NB4 (cell line): ENCODE measurements around the gene GGACT.

Source experiments
- MYC ChIP-seq: IDR thresholded peaks from 2 replicates; pipeline ENCODE4 v1.6.1; 2011; ENCODE audit warnings: low read depth, low read length
- POLR2A ChIP-seq: IDR thresholded peaks from 2 replicates; pipeline ENCODE4 v1.6.1; 2011; ENCODE audit warnings: mild to moderate bottlenecking; ENCODE audit not compliant: insufficient read length; ENCODE audit errors: extremely low read depth
- TF ChIP-seq, protein P1 (sequence below): IDR thresholded peaks from one replicate; pipeline ENCODE4 v1.5.1; 2012; ENCODE audit warnings: low read depth, low read length
- TF ChIP-seq, protein P2 (sequence below): IDR thresholded peaks from 2 replicates; pipeline ENCODE4 v1.6.1; 2011; ENCODE audit warnings: low read depth, low read length

DNA sequence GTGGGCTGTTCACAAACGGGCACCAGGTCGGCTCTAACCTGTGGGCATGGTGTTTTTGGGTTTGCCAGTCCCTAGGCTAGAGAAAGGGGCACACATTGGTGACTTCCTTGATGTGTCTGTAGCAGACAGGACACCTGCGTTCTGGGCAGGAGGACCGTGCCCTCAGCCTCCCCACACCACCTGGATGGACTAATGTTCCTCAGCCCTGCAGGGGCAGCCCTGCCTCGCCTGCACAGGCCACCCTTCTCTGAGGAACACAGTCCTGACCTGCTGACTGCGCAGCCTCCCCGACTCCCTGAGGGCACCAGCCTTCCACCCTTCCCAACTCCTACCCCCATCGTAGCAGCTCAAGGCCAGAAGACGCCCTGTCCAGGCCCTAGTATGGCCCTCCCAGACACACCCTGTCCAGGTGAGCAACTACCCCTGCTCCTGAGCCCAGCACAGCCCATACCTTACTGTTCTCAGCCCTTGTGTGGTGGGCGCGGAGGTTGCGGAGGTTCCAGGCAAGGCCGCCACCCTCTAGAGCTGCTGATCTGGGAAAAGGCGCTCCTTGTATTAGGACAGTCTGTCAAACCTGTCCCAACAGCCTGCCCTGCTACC, 55.7 kb downstream of the GGACT start:
- TF ChIP-seq, protein P1, sequence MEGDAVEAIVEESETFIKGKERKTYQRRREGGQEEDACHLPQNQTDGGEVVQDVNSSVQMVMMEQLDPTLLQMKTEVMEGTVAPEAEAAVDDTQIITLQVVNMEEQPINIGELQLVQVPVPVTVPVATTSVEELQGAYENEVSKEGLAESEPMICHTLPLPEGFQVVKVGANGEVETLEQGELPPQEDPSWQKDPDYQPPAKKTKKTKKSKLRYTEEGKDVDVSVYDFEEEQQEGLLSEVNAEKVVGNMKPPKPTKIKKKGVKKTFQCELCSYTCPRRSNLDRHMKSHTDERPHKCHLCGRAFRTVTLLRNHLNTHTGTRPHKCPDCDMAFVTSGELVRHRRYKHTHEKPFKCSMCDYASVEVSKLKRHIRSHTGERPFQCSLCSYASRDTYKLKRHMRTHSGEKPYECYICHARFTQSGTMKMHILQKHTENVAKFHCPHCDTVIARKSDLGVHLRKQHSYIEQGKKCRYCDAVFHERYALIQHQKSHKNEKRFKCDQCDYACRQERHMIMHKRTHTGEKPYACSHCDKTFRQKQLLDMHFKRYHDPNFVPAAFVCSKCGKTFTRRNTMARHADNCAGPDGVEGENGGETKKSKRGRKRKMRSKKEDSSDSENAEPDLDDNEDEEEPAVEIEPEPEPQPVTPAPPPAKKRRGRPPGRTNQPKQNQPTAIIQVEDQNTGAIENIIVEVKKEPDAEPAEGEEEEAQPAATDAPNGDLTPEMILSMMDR = no peak
- no peak for TF ChIP-seq POLR2A
- TF ChIP-seq, protein P2, sequence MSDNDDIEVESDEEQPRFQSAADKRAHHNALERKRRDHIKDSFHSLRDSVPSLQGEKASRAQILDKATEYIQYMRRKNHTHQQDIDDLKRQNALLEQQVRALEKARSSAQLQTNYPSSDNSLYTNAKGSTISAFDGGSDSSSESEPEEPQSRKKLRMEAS = no peak
- no peak for TF ChIP-seq MYC
